Spleen (tissue), 11 donors: ENCODE results near the gene DUSP2. TPM values are rescaled to one million over a fixed set of nuclear protein-coding genes. Genes with fewer than 3 reads are reported as not detected.

Experiments used
- DNase-seq: peaks from one replicate; pipeline ENCODE4 v3.0.0-alpha.2; 2020
- H3K27ac ChIP-seq, 8 donors: fragments of 200-600 bp; sonication (generic) in 7 of 8; 1 replicate in 4 of 8; 2 replicates in 4 of 8; pipeline versions ENCODE4 v1.5.0 to v1.8.0; 2016 to 2021; ENCODE audit warnings: inconsistent platforms in 4 of 8, mild to moderate bottlenecking in 4 of 8, moderate library complexity in 1 of 8
- H3K27me3 ChIP-seq, 7 donors: fragments of 200-600 bp; sonication (generic) in 6 of 7; replicated peaks in 1 of 7; 1 replicate in 4 of 7; 2 replicates in 3 of 7; pipeline versions ENCODE4 v1.5.0 to v1.8.0; 2016 to 2021; ENCODE audit warnings: inconsistent platforms in 3 of 7, mild to moderate bottlenecking in 1 of 7
- H3K36me3 ChIP-seq, 6 donors: fragments of 200-600 bp; sonication (generic) in 5 of 6; 1 replicate in 4 of 6; 2 replicates in 2 of 6; pipeline versions ENCODE4 v1.5.0 to v1.8.0; 2016 to 2021; ENCODE audit warnings: inconsistent platforms in 2 of 6
- H3K4me1 ChIP-seq, 6 donors: fragments of 200-600 bp; sonication (generic) in 5 of 6; 1 replicate in 3 of 6; 2 replicates in 3 of 6; pipeline versions ENCODE4 v1.5.0 to v1.8.0; 2016 to 2021; ENCODE audit warnings: inconsistent platforms in 3 of 6
- H3K4me3 ChIP-seq, 8 donors: fragments of 200-600 bp; sonication (generic) in 7 of 8; 1 replicate in 4 of 8; 2 replicates in 4 of 8; pipeline versions ENCODE4 v1.5.0 to v1.8.0; 2016 to 2021; ENCODE audit warnings: inconsistent platforms in 4 of 8, mild to moderate bottlenecking in 4 of 8, moderate library complexity in 2 of 8
- H3K9me3 ChIP-seq, 8 donors: fragments of 200-600 bp; sonication (generic) in 7 of 8; 1 replicate in 4 of 8; 2 replicates in 4 of 8; pipeline versions ENCODE4 v1.5.0 to v1.8.0; 2016 to 2021; ENCODE audit warnings: inconsistent platforms in 4 of 8
- CTCF ChIP-seq, 11 experiments: fragments of 200-600 bp in 7 of 11; fragments of 450-650 bp in 4 of 11; sonication (generic) in 4 of 11; IDR thresholded peaks in 8 of 11; conservative IDR thresholded peaks in 3 of 11; 1 replicate in 7 of 11; 2 replicates in 4 of 11; pipeline versions ENCODE4 v1.4.0 to v1.8.0; 2016 to 2021; ENCODE audit warnings: antibody characterized with exemption in 11 of 11, inconsistent platforms in 4 of 11, mild to moderate bottlenecking in 1 of 11
- POLR2A ChIP-seq, 3 donors: fragments of 450-650 bp; IDR thresholded peaks; one replicate each; pipeline ENCODE4 v1.5.1; 2017; ENCODE audit warnings: antibody characterized with exemption in 3 of 3, mild to moderate bottlenecking in 1 of 3
- POLR2AphosphoS5 ChIP-seq, 3 donors: sonication (generic); formaldehyde crosslinking; IDR thresholded peaks; one replicate each; pipeline ENCODE4 v1.5.1; 2017; ENCODE audit warnings: antibody characterized with exemption in 3 of 3
- WGBS, 5 donors: extraction: QIAGEN DNeasy Blood & Tissue Kit in 3 of 5; methylation state at CpG; one replicate each; pipeline versions ENCODE4 v1.1.5 to v1.1.7; 2013 to 2018; 5-methylcytosine and 5-hydroxymethylcytosine counted together
- intact Hi-C: fragments of 100-400 bp; cut with DNase I; formaldehyde crosslinking; loops from one replicate; pipeline ENCODE4 v1.15.0; 2023; ENCODE audit warnings: low total_unique reads
- polyA plus RNA-seq, 3 donors: library from polyadenylated mRNA; stranded (reverse); fragments of 200-250 nt; gene quantifications; one replicate each; pipeline ENCODE4 v1.2.1, GENCODE V29; 2013
- total RNA-seq, 7 donors: library from RNA; depleted of rRNA in 3 of 7; stranded (reverse); fragments of >200 nt in 3 of 7; fragmentation: NEBNext Ultra II Directional in 4 of 7; extraction: Animal tissue kit (Norgen Biotek cat#: 25700) in 4 of 7; gene quantifications; one replicate each; pipeline versions ENCODE4 v1.1.0 to v1.2.1, GENCODE V29; 2016 to 2021
- donor health status: healthy with polysubstance abuse.
- donor health status: DM: no; HTN: no; CAD: no; lungs with moderate emphysema.
- donor health status: DM: no; HTN: no; CAD: no.
- donor health status: Bipolar disorder and iron deficiency.
- donor health status: healthy.
- donor health status: DM: no; HTN: no; CAD: no.
- donor health status: DM: yes; HTN: yes; CAD: no.

DUSP2 gene
- total and polyA plus RNA-seq, 10 donors = 24.2 to 88.0 (median 46.3) TPM

GRCh38 chr2:96181529-96181928 is 36.3 kb upstream of the DUSP2 start:
- Histone ChIP-seq H3K9me3 (no peaks in the 10 kb centered on the region), H3K4me3 (no peak overlapping the region), H3K4me1 (peaks cover 0 to 18% (median 7%) of the 10 kb centered on the region in 6 donors), H3K27me3 (no peaks in the 10 kb centered on the region), H3K36me3 (peaks cover 0 to 34% (median 30%) of the 10 kb centered on the region in 6 donors), H3K27ac (no peak overlapping the region)
- 62 to 75% (median 70%) methylated on average over 5 of the region's 5 CpGs for WGBS, 5 donors
- TF ChIP-seq CTCF (IDR thresholded peaks at IDR 0.05 in 8 of 11, conservative IDR thresholded peaks at IDR 0.05 in 3 of 11) = no peak
- TF ChIP-seq POLR2A (IDR thresholded peaks at IDR 0.05) = no peak
- no peak for TF ChIP-seq POLR2AphosphoS5 (IDR thresholded peaks at IDR 0.05)
- no peak for DNase-seq
- intact Hi-C loops = no loop called here

- H3K4me3 ChIP-seq = no peak overlapping the region
- H3K9me3 ChIP-seq = no peaks in the 10 kb centered on the region
- peaks cover 0 to 13% (median 7%) of the 10 kb centered on the region in 6 donors for H3K4me1 ChIP-seq
- no peak for DNase-seq
- TF ChIP-seq POLR2A (IDR thresholded peaks at IDR 0.05) = no peak
- no peak for TF ChIP-seq POLR2AphosphoS5 (IDR thresholded peaks at IDR 0.05)
- TF ChIP-seq CTCF (IDR thresholded peaks at IDR 0.05 in 8 of 11, conservative IDR thresholded peaks at IDR 0.05 in 3 of 11) = no peak
- peaks cover 0 to 24% (median 20%) of the 10 kb centered on the region in 6 donors for H3K36me3 ChIP-seq
- no peak overlapping the region for H3K27ac ChIP-seq
- no peaks in the 10 kb centered on the region for H3K27me3 ChIP-seq
- intact Hi-C loops = no loop called here
These were observed 35.3 kb upstream of the DUSP2 start for GRCh38 chr2:96180521-96180920.

GRCh38 chr2:96180002-96180401 is 34.8 kb upstream of the DUSP2 start:
- intact Hi-C loops = no loop called here
- Histone ChIP-seq H3K4me1 (peaks cover 0 to 13% (median 7%) of the 10 kb centered on the region in 6 donors), H3K4me3 (no peak overlapping the region), H3K9me3 (no peaks in the 10 kb centered on the region), H3K27me3 (no peaks in the 10 kb centered on the region), H3K36me3 (peaks cover 0 to 19% (median 15%) of the 10 kb centered on the region in 6 donors), H3K27ac (no peak overlapping the region)
- TF ChIP-seq POLR2A (IDR thresholded peaks at IDR 0.05) = no peak
- no peak for TF ChIP-seq POLR2AphosphoS5 (IDR thresholded peaks at IDR 0.05)
- WGBS, 5 donors = 91 to 100% (median 96%) methylated on average over 1 of the region's 1 CpG
- no peak for DNase-seq

- no peaks in the 10 kb centered on the region for H3K27me3 ChIP-seq
- no peak for DNase-seq
- no peak overlapping the region for H3K4me3 ChIP-seq
- H3K36me3 ChIP-seq = no peaks in the 10 kb centered on the region
- intact Hi-C loops = loop anchor here (2.0 kb wide), 1 partner anchor 38 kb away; the partner anchor contains the start of gene ASTL
- WGBS, 5 donors = 62 to 75% (median 67%) methylated on average over 4 of the region's 4 CpGs
- H3K27ac ChIP-seq = no peak overlapping the region
- no peak for TF ChIP-seq POLR2A (IDR thresholded peaks at IDR 0.05)
- TF ChIP-seq CTCF (IDR thresholded peaks at IDR 0.05 in 8 of 11, conservative IDR thresholded peaks at IDR 0.05 in 3 of 11) = no peak
- no peak for TF ChIP-seq POLR2AphosphoS5 (IDR thresholded peaks at IDR 0.05)
- H3K9me3 ChIP-seq = no peaks in the 10 kb centered on the region
- H3K4me1 ChIP-seq = peaks cover 4 to 23% (median 8%) of the 10 kb centered on the region in 6 donors
These were observed 31.4 kb upstream of the DUSP2 start for GRCh38 chr2:96176661-96177060.

- H3K27me3 ChIP-seq = no peaks in the 10 kb centered on the region
- no peak overlapping the region for H3K27ac ChIP-seq
- H3K4me3 ChIP-seq = no peak overlapping the region
- TF ChIP-seq POLR2AphosphoS5 (IDR thresholded peaks at IDR 0.05) (no peak), POLR2A (IDR thresholded peaks at IDR 0.05) (no peak), CTCF (IDR thresholded peaks at IDR 0.05 in 8 of 11, conservative IDR thresholded peaks at IDR 0.05 in 3 of 11) (no peak)
- WGBS, 5 donors = 80 to 86% (median 81%) methylated on average over 6 of the region's 6 CpGs
- H3K4me1 ChIP-seq = peaks cover 4 to 23% (median 8%) of the 10 kb centered on the region in 6 donors
- H3K36me3 ChIP-seq = no peaks in the 10 kb centered on the region
- no peak for DNase-seq
- intact Hi-C loops = loop anchor here (2.0 kb wide), 1 partner anchor 37 kb away; the partner anchor contains the start of gene ASTL
- H3K9me3 ChIP-seq = no peaks in the 10 kb centered on the region
These were observed 30.7 kb upstream of the DUSP2 start for GRCh38 chr2:96175951-96176350.
